SK-N-SH (cell line): Measurements from ENCODE around the gene PTAFR.

Experiments used
- CTCF ChIP-seq: fragments of 200-600 bp; sonication (generic); IDR thresholded peaks from 2 replicates; pipeline ENCODE4 v1.6.1; 2017; ENCODE audit warnings: antibody characterized with exemption, mild to moderate bottlenecking, moderate library complexity
- EP300 ChIP-seq, 2 experiments: IDR thresholded peaks; 2 replicates each; pipeline versions ENCODE4 v1.4.0 to v1.6.1; 2012; ENCODE audit warnings: borderline replicate concordance in 1 of 2, low read depth in 1 of 2, low read length in 1 of 2
- FOSL2 ChIP-seq: IDR thresholded peaks from 2 replicates; pipeline ENCODE4 v1.4.0; 2012; ENCODE audit warnings: low read depth, mild to moderate bottlenecking, moderate library complexity, borderline replicate concordance
- JUND ChIP-seq: IDR thresholded peaks from 2 replicates; pipeline ENCODE4 v1.4.0; 2012
- PBX3 ChIP-seq: IDR thresholded peaks from 2 replicates; pipeline ENCODE4; 2012
- POLR2AphosphoS5 ChIP-seq: IDR thresholded peaks from 2 replicates; pipeline ENCODE4 v1.6.1; 2012; ENCODE audit warnings: low read depth, low read length
- REST ChIP-seq: IDR thresholded peaks from 2 replicates; pipeline ENCODE4 v1.6.1; 2012; ENCODE audit warnings: mild to moderate bottlenecking, low read depth, low read length, moderate library complexity
- RXRA ChIP-seq: IDR thresholded peaks from 2 replicates; pipeline ENCODE4 v1.4.0; 2012; ENCODE audit warnings: low read depth, mild to moderate bottlenecking, borderline replicate concordance
- SIN3A ChIP-seq: IDR thresholded peaks from 2 replicates; pipeline ENCODE4 v1.6.1; 2012; ENCODE audit warnings: low read depth, mild to moderate bottlenecking, low read length, moderate library complexity, borderline replicate concordance

GRCh38 chr1:28126212-28126611, 50.3 kb downstream of the PTAFR start:
- TF ChIP-seq CTCF (no peak), JUND (no peak), PBX3 (no peak), POLR2AphosphoS5 (no peak), EP300 (IDR thresholded peaks at IDR 0.05; ENCODE audit: borderline replicate concordance in 1 of 2, low read depth in 1 of 2, low read length in 1 of 2) (no peak), REST (no peak), RXRA (no peak), FOSL2 (no peak), SIN3A (no peak)
